ENCODE measurements around the gene LRRC28. TPM values are rescaled to one million over a fixed set of nuclear protein-coding genes. Genes with fewer than 3 reads are reported as not detected.

Gene LRRC28
- total and polyA plus RNA-seq, 10 of the 15 experiments (the other 5 are each of a cell fraction or from before 2014, with no cell fraction given) = 21.3 to 54.9 (median 27.7) TPM

DNA sequence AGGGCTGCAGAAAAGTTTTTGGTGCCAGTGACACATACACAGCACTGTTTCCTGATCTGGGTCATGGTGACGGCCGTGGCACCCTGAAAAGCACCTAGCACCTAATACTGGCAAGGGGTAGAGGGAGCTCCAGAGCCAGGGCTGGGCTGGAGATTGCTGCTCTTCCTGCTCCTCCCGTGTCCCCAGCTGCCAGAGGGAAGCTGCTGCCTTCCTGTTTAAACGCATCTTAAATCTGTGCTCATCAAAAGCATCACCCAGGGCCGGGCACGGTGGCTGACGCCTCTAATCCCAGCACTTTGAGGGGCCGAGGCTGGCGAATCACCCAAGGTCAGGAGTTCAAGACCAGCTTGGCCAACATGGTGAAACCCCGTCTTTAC, 157.8 kb downstream of the LRRC28 start:
- no peaks in the 10 kb centered on the region for H3K79me2 ChIP-seq (ENCODE audit: control insufficient read depth, insufficient read depth, low read length)
- FAIRE-seq = no peak
- H3K27ac ChIP-seq (ENCODE audit: control insufficient read depth, insufficient read depth) = no peak overlapping the region
- no peaks in the 10 kb centered on the region for H4K20me1 ChIP-seq (ENCODE audit: control insufficient read depth, insufficient read depth)
- H3K9ac ChIP-seq (ENCODE audit: control insufficient read depth, insufficient read depth, low read length) = no peak overlapping the region
- H3K4me2 ChIP-seq (ENCODE audit: control insufficient read depth, insufficient read depth) = no peak overlapping the region
- no TSS peak for BruUV-seq (replicated peaks)
- ChIA-PET RAD21 (ENCODE audit: unreplicated experiment) (interaction anchor here (1.1 to 5.3 kb wide), 6 partner anchors 94 to 295 kb away, joined by 3 to 39 read pairs (median 4); no protein-coding TSS in a partner anchor), POLR2A (no interaction called here), CTCF (interaction anchor here (0.8 to 5.7 kb wide), 11 partner anchors 14 to 346 kb away, joined by 3 to 41 read pairs (median 3); no protein-coding TSS in a partner anchor), SMC1A (ENCODE audit: uncharacterized antibody, unreplicated experiment) (interaction anchor here (1.3 to 5.9 kb wide), 3 partner anchors 29 to 295 kb away, joined by 3 to 40 read pairs (median 13); no protein-coding TSS in a partner anchor)
- no peak overlapping the region for H3K4me3 ChIP-seq
- no peak overlapping the region for H2AFZ ChIP-seq (ENCODE audit: control insufficient read depth, low read depth, low read length)
- no peak for DNase-seq (ENCODE audit: low read depth, low spot score)
- H3K4me1 ChIP-seq (ENCODE audit: control insufficient read depth, insufficient read depth, low read length) = no peaks in the 10 kb centered on the region
- H3K36me3 ChIP-seq (ENCODE audit: control insufficient read depth in 2 of 2, insufficient read depth in 2 of 2, low read length in 1 of 2) = no peaks in the 10 kb centered on the region
- H3K9me3 ChIP-seq (replicated peaks; ENCODE audit: control insufficient read depth, insufficient read depth, low read length) = no peaks in the 10 kb centered on the region
- 64% methylated on average over 10 of the region's 10 CpGs for whole genome bisulfite sequencing (ENCODE audit: insufficient coverage, insufficient replicate concordance, low lambda C conversion rate, missing lambda C conversion rate)
- no peaks in the 10 kb centered on the region; a peak in 1 of 4 replicates for H3K27me3 ChIP-seq (replicated peaks in 1 of 2; ENCODE audit: control insufficient read depth in 2 of 2, insufficient read depth in 2 of 2, low read length in 1 of 2)
- ATAC-seq = peak; percentile 80
- peak; percentile 61 for TF ChIP-seq RAD21 (IDR thresholded peaks at IDR 0.05; ENCODE audit: insufficient read depth, low read depth, low read length)
- no peak for TF ChIP-seq IKZF2 (IDR thresholded peaks at IDR 0.05)
- TF ChIP-seq EGR1 (IDR thresholded peaks at IDR 0.05; ENCODE audit: borderline replicate concordance in 1 of 2, low read depth in 2 of 2, low read length in 2 of 2) = no peak
- TF ChIP-seq SMC3 (IDR thresholded peaks at IDR 0.05; ENCODE audit: borderline replicate concordance, low read length) = peak; percentile 51; the same call in 1 of the 2 replicates
- TF ChIP-seq, protein P1, sequence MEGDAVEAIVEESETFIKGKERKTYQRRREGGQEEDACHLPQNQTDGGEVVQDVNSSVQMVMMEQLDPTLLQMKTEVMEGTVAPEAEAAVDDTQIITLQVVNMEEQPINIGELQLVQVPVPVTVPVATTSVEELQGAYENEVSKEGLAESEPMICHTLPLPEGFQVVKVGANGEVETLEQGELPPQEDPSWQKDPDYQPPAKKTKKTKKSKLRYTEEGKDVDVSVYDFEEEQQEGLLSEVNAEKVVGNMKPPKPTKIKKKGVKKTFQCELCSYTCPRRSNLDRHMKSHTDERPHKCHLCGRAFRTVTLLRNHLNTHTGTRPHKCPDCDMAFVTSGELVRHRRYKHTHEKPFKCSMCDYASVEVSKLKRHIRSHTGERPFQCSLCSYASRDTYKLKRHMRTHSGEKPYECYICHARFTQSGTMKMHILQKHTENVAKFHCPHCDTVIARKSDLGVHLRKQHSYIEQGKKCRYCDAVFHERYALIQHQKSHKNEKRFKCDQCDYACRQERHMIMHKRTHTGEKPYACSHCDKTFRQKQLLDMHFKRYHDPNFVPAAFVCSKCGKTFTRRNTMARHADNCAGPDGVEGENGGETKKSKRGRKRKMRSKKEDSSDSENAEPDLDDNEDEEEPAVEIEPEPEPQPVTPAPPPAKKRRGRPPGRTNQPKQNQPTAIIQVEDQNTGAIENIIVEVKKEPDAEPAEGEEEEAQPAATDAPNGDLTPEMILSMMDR (IDR thresholded peaks at IDR 0.05 in 2 of 3, conservative IDR thresholded peaks at IDR 0.05 in 1 of 3; ENCODE audit: control insufficient read depth in 2 of 3, extremely low read depth in 1 of 3, insufficient read depth in 1 of 3, low read depth in 3 of 3, low read length in 3 of 3) = peak; percentile 33 to 52 (median 45); a peak in 5 of 6 replicates
- no peak for TF ChIP-seq MTA2 (IDR thresholded peaks at IDR 0.05; ENCODE audit: low read depth)
- TF ChIP-seq, protein P2, sequence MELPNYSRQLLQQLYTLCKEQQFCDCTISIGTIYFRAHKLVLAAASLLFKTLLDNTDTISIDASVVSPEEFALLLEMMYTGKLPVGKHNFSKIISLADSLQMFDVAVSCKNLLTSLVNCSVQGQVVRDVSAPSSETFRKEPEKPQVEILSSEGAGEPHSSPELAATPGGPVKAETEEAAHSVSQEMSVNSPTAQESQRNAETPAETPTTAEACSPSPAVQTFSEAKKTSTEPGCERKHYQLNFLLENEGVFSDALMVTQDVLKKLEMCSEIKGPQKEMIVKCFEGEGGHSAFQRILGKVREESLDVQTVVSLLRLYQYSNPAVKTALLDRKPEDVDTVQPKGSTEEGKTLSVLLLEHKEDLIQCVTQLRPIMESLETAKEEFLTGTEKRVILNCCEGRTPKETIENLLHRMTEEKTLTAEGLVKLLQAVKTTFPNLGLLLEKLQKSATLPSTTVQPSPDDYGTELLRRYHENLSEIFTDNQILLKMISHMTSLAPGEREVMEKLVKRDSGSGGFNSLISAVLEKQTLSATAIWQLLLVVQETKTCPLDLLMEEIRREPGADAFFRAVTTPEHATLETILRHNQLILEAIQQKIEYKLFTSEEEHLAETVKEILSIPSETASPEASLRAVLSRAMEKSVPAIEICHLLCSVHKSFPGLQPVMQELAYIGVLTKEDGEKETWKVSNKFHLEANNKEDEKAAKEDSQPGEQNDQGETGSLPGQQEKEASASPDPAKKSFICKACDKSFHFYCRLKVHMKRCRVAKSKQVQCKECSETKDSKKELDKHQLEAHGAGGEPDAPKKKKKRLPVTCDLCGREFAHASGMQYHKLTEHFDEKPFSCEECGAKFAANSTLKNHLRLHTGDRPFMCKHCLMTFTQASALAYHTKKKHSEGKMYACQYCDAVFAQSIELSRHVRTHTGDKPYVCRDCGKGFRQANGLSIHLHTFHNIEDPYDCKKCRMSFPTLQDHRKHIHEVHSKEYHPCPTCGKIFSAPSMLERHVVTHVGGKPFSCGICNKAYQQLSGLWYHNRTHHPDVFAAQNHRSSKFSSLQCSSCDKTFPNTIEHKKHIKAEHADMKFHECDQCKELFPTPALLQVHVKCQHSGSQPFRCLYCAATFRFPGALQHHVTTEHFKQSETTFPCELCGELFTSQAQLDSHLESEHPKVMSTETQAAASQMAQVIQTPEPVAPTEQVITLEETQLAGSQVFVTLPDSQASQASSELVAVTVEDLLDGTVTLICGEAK (IDR thresholded peaks at IDR 0.05; ENCODE audit: borderline replicate concordance) = no peak
- TF ChIP-seq, protein P3, sequence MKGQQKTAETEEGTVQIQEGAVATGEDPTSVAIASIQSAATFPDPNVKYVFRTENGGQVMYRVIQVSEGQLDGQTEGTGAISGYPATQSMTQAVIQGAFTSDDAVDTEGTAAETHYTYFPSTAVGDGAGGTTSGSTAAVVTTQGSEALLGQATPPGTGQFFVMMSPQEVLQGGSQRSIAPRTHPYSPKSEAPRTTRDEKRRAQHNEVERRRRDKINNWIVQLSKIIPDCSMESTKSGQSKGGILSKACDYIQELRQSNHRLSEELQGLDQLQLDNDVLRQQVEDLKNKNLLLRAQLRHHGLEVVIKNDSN (IDR thresholded peaks at IDR 0.05; ENCODE audit: borderline replicate concordance, extremely low read length, insufficient read depth, low read depth, low read length) = no peak
- TF ChIP-seq ZNF207 (IDR thresholded peaks at IDR 0.05; ENCODE audit: borderline replicate concordance) = no peak
- in situ Hi-C loops (cut with MboI) (no loop called here), intact Hi-C loops (cut with micrococcal nuclease; ENCODE audit: unreplicated experiment) (no loop called here)
